ENCODE measurements around the gene ZDHHC15. TPM values are rescaled to one million over a fixed set of nuclear protein-coding genes. Genes with fewer than 3 reads are reported as not detected.

The ZDHHC15 gene
- total and polyA plus RNA-seq, 2 donors (not counting 3 experiments of a cell fraction or from before 2014, with no cell fraction given): not detected

GRCh38 chrX:75547783-75548182 lies 24.9 kb upstream of the ZDHHC15 start:
- no peak for DNase-seq (ENCODE audit: low read depth, low spot score)
- no peak overlapping the region for H3K27ac ChIP-seq (ENCODE audit: insufficient read depth, low read depth, low read length)
- ChIA-PET CTCF (no interaction called here), POLR2A (no interaction called here)
- no peak for FAIRE-seq
- H2AFZ ChIP-seq (ENCODE audit: low read depth, low read length): no peak overlapping the region
- dilution Hi-C loops (cut with MboI; ENCODE audit: extremely low pct_ligation_motif_present, low sequenced_read_pairs) (no loop called here), intact Hi-C loops (cut with micrococcal nuclease) (no loop called here)
- no TSS peak for BruUV-seq (replicated peaks)
- H3K9me1 ChIP-seq (replicated peaks; ENCODE audit: control insufficient read depth, extremely low read depth, insufficient read depth, low read length): no peaks in the 10 kb centered on the region
- TF ChIP-seq POLR2A (IDR thresholded peaks at IDR 0.05; ENCODE audit: low read depth, low read length) (no peak), JUN (IDR thresholded peaks at IDR 0.05; ENCODE audit: borderline replicate concordance, insufficient read depth, insufficient read length, low read depth) (no peak), MYC (IDR thresholded peaks at IDR 0.05; ENCODE audit: low read depth, low read length) (no peak), EZH2 (IDR thresholded peaks at IDR 0.05; ENCODE audit: borderline replicate concordance, low read depth, low read length, severe bottlenecking) (no peak), GATA2 (IDR thresholded peaks at IDR 0.05; ENCODE audit: insufficient read depth, insufficient read length, low read depth, low read length) (no peak), MAX (IDR thresholded peaks at IDR 0.05; ENCODE audit: insufficient read depth, insufficient read length) (no peak), POLR2AphosphoS5 (IDR thresholded peaks at IDR 0.05; ENCODE audit: insufficient read depth, low read depth, low read length) (no peak), FOS (IDR thresholded peaks at IDR 0.05; ENCODE audit: borderline replicate concordance, insufficient read depth, low read length) (no peak)
- TF ChIP-seq, protein P1, sequence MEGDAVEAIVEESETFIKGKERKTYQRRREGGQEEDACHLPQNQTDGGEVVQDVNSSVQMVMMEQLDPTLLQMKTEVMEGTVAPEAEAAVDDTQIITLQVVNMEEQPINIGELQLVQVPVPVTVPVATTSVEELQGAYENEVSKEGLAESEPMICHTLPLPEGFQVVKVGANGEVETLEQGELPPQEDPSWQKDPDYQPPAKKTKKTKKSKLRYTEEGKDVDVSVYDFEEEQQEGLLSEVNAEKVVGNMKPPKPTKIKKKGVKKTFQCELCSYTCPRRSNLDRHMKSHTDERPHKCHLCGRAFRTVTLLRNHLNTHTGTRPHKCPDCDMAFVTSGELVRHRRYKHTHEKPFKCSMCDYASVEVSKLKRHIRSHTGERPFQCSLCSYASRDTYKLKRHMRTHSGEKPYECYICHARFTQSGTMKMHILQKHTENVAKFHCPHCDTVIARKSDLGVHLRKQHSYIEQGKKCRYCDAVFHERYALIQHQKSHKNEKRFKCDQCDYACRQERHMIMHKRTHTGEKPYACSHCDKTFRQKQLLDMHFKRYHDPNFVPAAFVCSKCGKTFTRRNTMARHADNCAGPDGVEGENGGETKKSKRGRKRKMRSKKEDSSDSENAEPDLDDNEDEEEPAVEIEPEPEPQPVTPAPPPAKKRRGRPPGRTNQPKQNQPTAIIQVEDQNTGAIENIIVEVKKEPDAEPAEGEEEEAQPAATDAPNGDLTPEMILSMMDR (IDR thresholded peaks at IDR 0.05; ENCODE audit: extremely low read depth in 1 of 2, insufficient read depth in 1 of 2, low read depth in 1 of 2, low read length in 2 of 2): no peak
- no peak overlapping the region for H3K4me3 ChIP-seq (replicated peaks in 1 of 3; ENCODE audit: insufficient read depth in 1 of 3, low read depth in 1 of 3, low read length in 3 of 3)
- no peaks in the 10 kb centered on the region for H3K36me3 ChIP-seq (ENCODE audit: control insufficient read depth in 2 of 2, extremely low read depth in 1 of 2, insufficient read depth in 2 of 2, low read length in 2 of 2)
- H3K4me1 ChIP-seq (ENCODE audit: control insufficient read depth, extremely low read depth, insufficient read depth, low read length): no peaks in the 10 kb centered on the region
- no peak overlapping the region for H3K4me2 ChIP-seq (ENCODE audit: insufficient read depth, low read length)
- H3K9ac ChIP-seq (replicated peaks; ENCODE audit: extremely low read depth, insufficient read depth, low read length): no peak overlapping the region
- no peaks in the 10 kb centered on the region for H3K27me3 ChIP-seq (ENCODE audit: control insufficient read depth in 2 of 2, insufficient read depth in 2 of 2, low read length in 2 of 2)
- no peaks in the 10 kb centered on the region for H4K20me1 ChIP-seq (replicated peaks; ENCODE audit: control insufficient read depth, extremely low read depth, insufficient read depth, low read length)
- no peaks in the 10 kb centered on the region for H3K9me3 ChIP-seq (replicated peaks; ENCODE audit: control insufficient read depth, insufficient read depth, low read length)
- no peaks in the 10 kb centered on the region for H3K79me2 ChIP-seq (ENCODE audit: control insufficient read depth, insufficient read depth, low read length)

All from endothelial cell of umbilical vein (primary cell).